Mesenchymal stem cell (in vitro differentiated cells and primary cell): ENCODE measurements around the gene IFNA1.
A peak's percentile ranks its signal among the peaks of the same experiment; 100 is the strongest.

Experiments
- DNase-seq: peaks from one replicate; pipeline ENCODE4 v3.0.0-alpha.2; 2013
- H2AFZ ChIP-seq: one replicate; pipeline ENCODE4 v1.6.1; 2013; ENCODE audit warnings: low read depth, mild to moderate bottlenecking, control low read depth, inconsistent platforms, low read length, moderate library complexity
- H2AK5ac ChIP-seq: 2 replicates; pipeline ENCODE4 v1.6.1; 2013; ENCODE audit warnings: low read length, moderate library complexity, mild to moderate bottlenecking, inconsistent platforms; ENCODE audit not compliant: severe bottlenecking
- H2BK120ac ChIP-seq: one replicate; pipeline ENCODE4 v1.6.1; 2013; ENCODE audit warnings: low read depth, mild to moderate bottlenecking, inconsistent platforms, low read length, moderate library complexity
- H2BK12ac ChIP-seq, 2 experiments: one replicate each; pipeline ENCODE4 v1.6.1; 2013; ENCODE audit warnings: inconsistent platforms in 2 of 2, low read length in 2 of 2, mild to moderate bottlenecking in 2 of 2, moderate library complexity in 2 of 2, control low read depth in 1 of 2
- H2BK15ac ChIP-seq: one replicate; pipeline ENCODE4 v1.6.1; 2013; ENCODE audit warnings: mild to moderate bottlenecking, low read depth, inconsistent platforms; ENCODE audit not compliant: poor library complexity, severe bottlenecking
- H2BK5ac ChIP-seq: 2 replicates; pipeline ENCODE4 v1.6.1; 2013; ENCODE audit warnings: low read depth, mild to moderate bottlenecking, low read length, control low read depth, inconsistent platforms; ENCODE audit not compliant: poor library complexity, severe bottlenecking
- H3K14ac ChIP-seq, 2 experiments: one replicate each; pipeline ENCODE4 v1.6.1; 2013; ENCODE audit warnings: inconsistent platforms in 2 of 2, low read length in 2 of 2, control low read depth in 1 of 2, mild to moderate bottlenecking in 1 of 2, moderate library complexity in 1 of 2
- H3K18ac ChIP-seq, 2 experiments: one replicate each; pipeline ENCODE4 v1.6.1; 2013; ENCODE audit warnings: inconsistent platforms in 2 of 2, low read length in 2 of 2, control low read depth in 1 of 2, low read depth in 1 of 2, mild to moderate bottlenecking in 1 of 2
- H3K23ac ChIP-seq, 2 experiments: one replicate each; pipeline ENCODE4 v1.6.1; 2013; ENCODE audit warnings: inconsistent platforms in 2 of 2, low read length in 2 of 2, mild to moderate bottlenecking in 2 of 2, moderate library complexity in 2 of 2, control low read depth in 1 of 2
- H3K27ac ChIP-seq: 2 replicates; pipeline ENCODE4 v1.5.1; 2013; ENCODE audit warnings: mild to moderate bottlenecking, moderate library complexity, low read length, control low read depth, inconsistent platforms; ENCODE audit not compliant: poor library complexity, severe bottlenecking
- H3K27me3 ChIP-seq, 2 experiments: 2 replicates each; pipeline versions ENCODE4 v1.6.1 to v1.7.0; 2013; ENCODE audit warnings: low read length in 2 of 2, mild to moderate bottlenecking in 2 of 2, moderate library complexity in 2 of 2, control low read depth in 1 of 2, inconsistent platforms in 1 of 2; ENCODE audit not compliant: control insufficient read depth in 1 of 2, insufficient read depth in 1 of 2
- H3K36me3 ChIP-seq, 2 experiments: 2 replicates each; pipeline versions ENCODE4 v1.6.1 to v1.7.0; 2013; ENCODE audit warnings: low read length in 2 of 2, control low read depth in 1 of 2, inconsistent platforms in 1 of 2, low read depth in 1 of 2, mild to moderate bottlenecking in 1 of 2; ENCODE audit not compliant: insufficient read depth in 2 of 2, control insufficient read depth in 1 of 2
- H3K4ac ChIP-seq, 2 experiments: one replicate each; pipeline ENCODE4 v1.6.1; 2013; ENCODE audit warnings: inconsistent platforms in 2 of 2, low read length in 2 of 2, mild to moderate bottlenecking in 2 of 2, moderate library complexity in 2 of 2, control low read depth in 1 of 2, low read depth in 1 of 2
- H3K4me1 ChIP-seq: 2 replicates; pipeline ENCODE4 v1.6.1; 2013; ENCODE audit warnings: low read depth, low read length, control low read depth; ENCODE audit not compliant: control insufficient read depth, insufficient read depth
- H3K4me2 ChIP-seq: 2 replicates; pipeline ENCODE4 v1.6.1; 2013; ENCODE audit warnings: low read length, mild to moderate bottlenecking, inconsistent platforms; ENCODE audit not compliant: poor library complexity, severe bottlenecking
- H3K4me3 ChIP-seq, 2 experiments: 2 replicates each; pipeline versions ENCODE4 v1.5.1 to v1.7.0; 2013; ENCODE audit warnings: low read length in 2 of 2, mild to moderate bottlenecking in 2 of 2, control low read depth in 1 of 2, low read depth in 1 of 2; ENCODE audit not compliant: insufficient read depth in 1 of 2
- H3K79me1 ChIP-seq: replicated peaks from 2 replicates; pipeline ENCODE4 v1.6.1; 2013; ENCODE audit warnings: mild to moderate bottlenecking, control low read depth, low read length, inconsistent platforms; ENCODE audit not compliant: poor library complexity, severe bottlenecking
- H3K9ac ChIP-seq: 2 replicates; pipeline ENCODE4 v1.7.0; 2013; ENCODE audit warnings: mild to moderate bottlenecking, low read length, moderate library complexity
- H3K9me3 ChIP-seq: 2 replicates; pipeline ENCODE4 v1.7.0; 2013; ENCODE audit warnings: mild to moderate bottlenecking, low read length; ENCODE audit not compliant: control insufficient read depth
- H4K8ac ChIP-seq: one replicate; pipeline ENCODE4 v1.6.1; 2013; ENCODE audit warnings: inconsistent platforms, mild to moderate bottlenecking, low read length, moderate library complexity
- H4K91ac ChIP-seq: one replicate; pipeline ENCODE4 v1.6.1; 2013; ENCODE audit warnings: mild to moderate bottlenecking, low read length, inconsistent platforms
- WGBS: methylation state at CpG from one replicate; pipeline ENCODE4 v1.1.7; 2013; ENCODE audit warnings: mixed read lengths; 5-methylcytosine and 5-hydroxymethylcytosine counted together

The IFNA1 gene

GRCh38 chr9:21473236-21473635 lies 33.0 kb downstream of the IFNA1 start:
- no peak overlapping the region for H3K23ac ChIP-seq
- no peak overlapping the region for H3K18ac ChIP-seq
- no peak overlapping the region for H2AFZ ChIP-seq
- peaks cover 3 to 80% of the 10 kb centered on the region in 2 experiments for H3K36me3 ChIP-seq
- H3K9ac ChIP-seq = no peak overlapping the region
- H2BK120ac ChIP-seq = no peak overlapping the region
- H4K8ac ChIP-seq = no peak overlapping the region
- H3K4me3 ChIP-seq = no peak overlapping the region
- H2BK15ac ChIP-seq = no peak overlapping the region
- H3K27ac ChIP-seq = no peak overlapping the region
- no peak overlapping the region for H3K4ac ChIP-seq
- no peak overlapping the region for H2AK5ac ChIP-seq
- WGBS = 96% methylated on average over 3 of the region's 3 CpGs
- no peaks in the 10 kb centered on the region for H3K4me1 ChIP-seq
- no peak for DNase-seq
- H3K4me2 ChIP-seq = no peak overlapping the region
- H2BK5ac ChIP-seq = no peak overlapping the region
- no peak overlapping the region for H3K14ac ChIP-seq
- no peak overlapping the region for H2BK12ac ChIP-seq
- no peaks in the 10 kb centered on the region for H3K79me1 ChIP-seq
- H4K91ac ChIP-seq = no peak overlapping the region
- no peaks in the 10 kb centered on the region for H3K9me3 ChIP-seq
- no peaks in the 10 kb centered on the region for H3K27me3 ChIP-seq

- no peak overlapping the region for H2BK12ac ChIP-seq
- H2BK5ac ChIP-seq = no peak overlapping the region
- H3K27me3 ChIP-seq = no peaks in the 10 kb centered on the region
- no peak overlapping the region for H3K14ac ChIP-seq
- no peak overlapping the region for H3K4ac ChIP-seq
- no peaks in the 10 kb centered on the region for H3K9me3 ChIP-seq
- no peak overlapping the region for H4K8ac ChIP-seq
- H3K23ac ChIP-seq = no peak overlapping the region
- H3K79me1 ChIP-seq = no peaks in the 10 kb centered on the region
- H3K9ac ChIP-seq = peak overlapping the region; percentile 3
- no peak overlapping the region for H3K4me2 ChIP-seq
- no peaks in the 10 kb centered on the region for H3K4me1 ChIP-seq
- no peak overlapping the region for H3K4me3 ChIP-seq
- peaks cover 5 to 70% of the 10 kb centered on the region in 2 experiments for H3K36me3 ChIP-seq
- DNase-seq = no peak
- no peak overlapping the region for H2BK15ac ChIP-seq
- no peak overlapping the region for H2BK120ac ChIP-seq
- no peak overlapping the region for H2AFZ ChIP-seq
- no peak overlapping the region for H2AK5ac ChIP-seq
- H3K18ac ChIP-seq = no peak overlapping the region
- WGBS = 100% methylated on average over 2 of the region's 2 CpGs
- H3K27ac ChIP-seq = no peak overlapping the region
- H4K91ac ChIP-seq = no peak overlapping the region
These were observed 37.2 kb downstream of the IFNA1 start for GRCh38 chr9:21477466-21477865.

- Histone ChIP-seq H4K8ac (no peak overlapping the region), H3K9me3 (no peaks in the 10 kb centered on the region), H2BK120ac (no peak overlapping the region), H2BK5ac (no peak overlapping the region), H3K4me2 (no peak overlapping the region), H3K4ac (no peak overlapping the region), H3K18ac (no peak overlapping the region), H3K14ac (no peak overlapping the region), H3K23ac (no peak overlapping the region), H3K4me3 (no peak overlapping the region), H2BK15ac (no peak overlapping the region), H2AFZ (no peak overlapping the region), H3K9ac (no peak overlapping the region), H4K91ac (no peak overlapping the region), H3K36me3 (peaks cover 3 to 66% of the 10 kb centered on the region in 2 experiments), H3K27me3 (no peaks in the 10 kb centered on the region), H3K79me1 (no peaks in the 10 kb centered on the region), H3K4me1 (no peaks in the 10 kb centered on the region), H2BK12ac (no peak overlapping the region), H2AK5ac (no peak overlapping the region), H3K27ac (no peak overlapping the region)
- 84% methylated on average over 7 of the region's 8 CpGs for WGBS
- no peak for DNase-seq
These were observed 39.0 kb downstream of the IFNA1 start for GRCh38 chr9:21479152-21479702.

- H3K4me1 ChIP-seq = no peaks in the 10 kb centered on the region
- no peak overlapping the region for H2BK5ac ChIP-seq
- H3K23ac ChIP-seq = no peak overlapping the region
- 100% methylated on average over 1 of the region's 1 CpG for WGBS
- H3K9me3 ChIP-seq = peaks cover 9% of the 10 kb centered on the region
- no peak overlapping the region for H3K27ac ChIP-seq
- H3K27me3 ChIP-seq = no peaks in the 10 kb centered on the region
- no peak overlapping the region for H2AFZ ChIP-seq
- no peak overlapping the region for H3K14ac ChIP-seq
- no peak overlapping the region for H3K9ac ChIP-seq
- H3K4me2 ChIP-seq = no peak overlapping the region
- H3K4ac ChIP-seq = no peak overlapping the region
- H4K91ac ChIP-seq = no peak overlapping the region
- no peak overlapping the region for H4K8ac ChIP-seq
- H2BK120ac ChIP-seq = no peak overlapping the region
- H3K79me1 ChIP-seq = no peaks in the 10 kb centered on the region
- DNase-seq = no peak
- H3K18ac ChIP-seq = no peak overlapping the region
- no peak overlapping the region for H3K4me3 ChIP-seq
- H2AK5ac ChIP-seq = no peak overlapping the region
- peaks cover 3 to 60% of the 10 kb centered on the region in 2 experiments for H3K36me3 ChIP-seq
- H2BK15ac ChIP-seq = no peak overlapping the region
- no peak overlapping the region for H2BK12ac ChIP-seq
These were observed 41.3 kb downstream of the IFNA1 start for GRCh38 chr9:21481470-21482056.
